Epithelial cell of proximal tubule (primary cell): ENCODE data around the gene DIDO1. TPM values are rescaled to one million over a fixed set of nuclear protein-coding genes. Genes with fewer than 3 reads are reported as not detected.

Source experiments
- DNase-seq: peaks from one replicate; pipeline ENCODE4 v3.0.0-alpha.2; 2011; ENCODE audit warnings: low read depth
- H3K4me3 ChIP-seq: 2 replicates; pipeline ENCODE4 v1.5.1; 2011; ENCODE audit warnings: low read depth, mild to moderate bottlenecking, low read length
- total RNA-seq: library from RNA; depleted of rRNA; stranded (reverse); fragments of >200 nt; gene quantifications from 2 replicates; pipeline ENCODE4 v1.2.3, GENCODE V29; 2015
- TF ChIP-seq, protein P1 (sequence below): conservative IDR thresholded peaks from 2 replicates; pipeline ENCODE4 v1.5.1; 2012; ENCODE audit warnings: low read depth, mild to moderate bottlenecking, low read length

DIDO1 gene
- total RNA-seq, 1 donor from 2014 or later: 26.9 TPM

DNA sequence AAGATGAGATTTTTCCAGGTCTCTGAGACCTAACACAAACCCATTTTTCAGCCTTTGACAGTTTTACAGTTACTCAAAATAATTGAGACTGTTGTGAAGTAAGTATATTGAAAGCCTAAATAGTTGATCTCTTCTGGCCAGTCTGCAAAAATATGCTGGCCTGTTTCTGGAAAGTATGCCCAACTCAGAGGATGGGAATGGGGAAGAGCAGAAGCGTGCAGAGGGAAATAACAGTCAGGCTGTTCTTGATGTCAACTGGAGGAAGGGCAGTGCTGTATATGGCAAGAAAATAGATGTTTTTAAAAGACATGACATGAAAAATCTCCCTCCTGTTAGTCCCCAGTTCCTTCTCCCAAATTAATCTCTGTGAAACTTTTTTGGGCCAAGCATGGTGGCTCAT is 15.5 kb upstream of the DIDO1 start:
- no peak for DNase-seq
- TF ChIP-seq, protein P1, sequence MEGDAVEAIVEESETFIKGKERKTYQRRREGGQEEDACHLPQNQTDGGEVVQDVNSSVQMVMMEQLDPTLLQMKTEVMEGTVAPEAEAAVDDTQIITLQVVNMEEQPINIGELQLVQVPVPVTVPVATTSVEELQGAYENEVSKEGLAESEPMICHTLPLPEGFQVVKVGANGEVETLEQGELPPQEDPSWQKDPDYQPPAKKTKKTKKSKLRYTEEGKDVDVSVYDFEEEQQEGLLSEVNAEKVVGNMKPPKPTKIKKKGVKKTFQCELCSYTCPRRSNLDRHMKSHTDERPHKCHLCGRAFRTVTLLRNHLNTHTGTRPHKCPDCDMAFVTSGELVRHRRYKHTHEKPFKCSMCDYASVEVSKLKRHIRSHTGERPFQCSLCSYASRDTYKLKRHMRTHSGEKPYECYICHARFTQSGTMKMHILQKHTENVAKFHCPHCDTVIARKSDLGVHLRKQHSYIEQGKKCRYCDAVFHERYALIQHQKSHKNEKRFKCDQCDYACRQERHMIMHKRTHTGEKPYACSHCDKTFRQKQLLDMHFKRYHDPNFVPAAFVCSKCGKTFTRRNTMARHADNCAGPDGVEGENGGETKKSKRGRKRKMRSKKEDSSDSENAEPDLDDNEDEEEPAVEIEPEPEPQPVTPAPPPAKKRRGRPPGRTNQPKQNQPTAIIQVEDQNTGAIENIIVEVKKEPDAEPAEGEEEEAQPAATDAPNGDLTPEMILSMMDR: no peak
- H3K4me3 ChIP-seq: no peak overlapping the region

DNA sequence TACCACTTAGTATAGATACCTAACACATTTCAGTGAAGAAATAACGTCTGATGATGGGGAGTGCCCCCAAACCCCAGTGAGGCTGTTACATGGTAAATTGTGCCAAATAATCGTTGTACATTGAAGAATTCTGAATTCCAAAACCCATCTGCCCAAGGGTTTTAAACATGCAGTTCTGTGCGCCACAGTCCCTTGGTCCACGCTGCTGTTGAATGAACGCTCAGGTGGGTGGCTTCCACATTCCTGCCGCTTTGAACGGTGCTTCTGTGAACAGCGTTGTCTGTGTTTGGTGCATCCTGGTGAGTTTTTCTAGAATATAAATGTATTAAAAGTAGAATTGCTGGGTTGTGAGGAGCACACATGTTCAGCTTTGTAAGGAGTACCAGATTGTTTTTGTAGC is 14.6 kb upstream of the DIDO1 start:
- no peak for DNase-seq
- TF ChIP-seq, protein P1: no peak
- H3K4me3 ChIP-seq: no peak overlapping the region

DNA sequence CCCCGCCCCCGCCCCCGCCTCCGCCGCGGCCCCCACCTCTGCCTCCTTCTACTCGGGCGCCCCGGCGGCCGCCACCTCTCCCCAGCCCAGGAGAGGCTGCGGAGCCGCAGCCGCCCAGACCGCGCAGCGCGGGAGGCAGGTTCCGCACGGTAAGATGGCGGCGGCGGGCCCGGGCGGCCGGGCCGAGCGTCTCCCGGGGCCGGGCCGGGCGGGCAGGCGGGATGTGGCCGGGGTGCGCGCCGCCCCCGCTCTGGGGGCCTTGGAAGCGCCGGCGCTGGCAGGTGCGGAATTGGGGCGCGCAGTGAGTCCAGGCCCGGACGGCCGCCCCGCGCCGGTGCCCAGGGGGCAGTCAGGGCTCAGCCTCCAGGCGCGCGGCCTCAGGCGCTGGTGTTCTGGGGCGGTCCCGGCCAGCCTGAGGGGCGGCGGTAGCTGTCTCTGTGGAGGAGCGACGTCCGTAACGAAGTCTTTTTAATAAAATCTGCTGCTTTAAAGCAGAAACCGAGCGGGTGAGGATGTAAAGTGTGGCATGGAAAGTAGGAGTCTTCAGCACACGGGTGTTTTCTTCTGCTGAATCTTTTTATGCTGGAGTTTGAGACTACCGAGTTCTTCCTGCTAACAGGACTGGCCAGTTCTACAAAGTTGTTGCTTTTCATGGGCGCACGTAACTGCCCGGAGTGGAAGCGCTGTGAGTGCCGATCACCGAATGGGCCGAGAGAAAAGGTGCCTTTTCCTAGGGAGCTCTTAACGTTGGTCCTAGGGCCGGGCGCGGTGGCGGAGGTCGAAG is 12.0 kb upstream of the DIDO1 start, which contains the start of gene GID8:
Gene GID8, plus strand, starts transcription at position 43 of the 784 bp plus-strand sequence. CDS start 3,356 bp downstream, outside the sequence.
- TF ChIP-seq, protein P1: no peak
- no peak for DNase-seq
- peak within 1 kb of the TSS; percentile 92 for H3K4me3 ChIP-seq

- peak overlapping the region; percentile 92 for H3K4me3 ChIP-seq
- TF ChIP-seq, protein P1: no peak
- no peak for DNase-seq
Measured at GRCh38 chr20:62937268-62938104, 11.2 kb upstream of the DIDO1 start.

DNA sequence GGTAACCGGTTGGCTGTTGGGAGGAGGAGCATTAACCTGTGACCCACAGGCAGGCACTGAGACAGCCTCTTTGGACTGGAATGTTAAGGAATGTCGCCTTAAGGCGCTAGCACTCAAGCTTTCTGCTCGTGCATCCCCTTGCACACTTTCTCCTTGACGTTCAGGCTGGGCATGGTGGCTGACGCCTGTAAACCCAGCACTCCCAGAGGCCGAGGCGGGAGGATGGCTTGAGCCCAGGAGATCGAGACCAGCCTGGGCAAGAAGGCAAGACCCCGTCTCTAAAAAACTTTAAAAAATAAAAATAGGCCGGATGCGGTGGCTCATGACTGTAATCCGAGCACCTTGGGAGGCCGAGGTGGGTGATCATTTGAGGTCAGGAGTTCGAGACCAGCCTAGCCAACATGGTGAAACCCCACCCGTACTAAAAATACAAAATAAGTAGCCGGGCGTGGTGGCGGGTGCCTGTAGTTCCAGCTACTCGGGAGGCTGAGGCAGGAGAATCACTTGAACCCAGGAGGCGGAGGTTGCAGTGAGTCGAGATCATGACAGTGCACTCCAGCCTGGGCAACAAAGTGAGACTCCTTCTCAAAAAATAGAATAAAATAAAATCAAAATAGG is 9.8 kb upstream of the DIDO1 start:
- no peak for DNase-seq
- H3K4me3 ChIP-seq: peak overlapping the region; percentile 85
- TF ChIP-seq, protein P1: no peak

DNA sequence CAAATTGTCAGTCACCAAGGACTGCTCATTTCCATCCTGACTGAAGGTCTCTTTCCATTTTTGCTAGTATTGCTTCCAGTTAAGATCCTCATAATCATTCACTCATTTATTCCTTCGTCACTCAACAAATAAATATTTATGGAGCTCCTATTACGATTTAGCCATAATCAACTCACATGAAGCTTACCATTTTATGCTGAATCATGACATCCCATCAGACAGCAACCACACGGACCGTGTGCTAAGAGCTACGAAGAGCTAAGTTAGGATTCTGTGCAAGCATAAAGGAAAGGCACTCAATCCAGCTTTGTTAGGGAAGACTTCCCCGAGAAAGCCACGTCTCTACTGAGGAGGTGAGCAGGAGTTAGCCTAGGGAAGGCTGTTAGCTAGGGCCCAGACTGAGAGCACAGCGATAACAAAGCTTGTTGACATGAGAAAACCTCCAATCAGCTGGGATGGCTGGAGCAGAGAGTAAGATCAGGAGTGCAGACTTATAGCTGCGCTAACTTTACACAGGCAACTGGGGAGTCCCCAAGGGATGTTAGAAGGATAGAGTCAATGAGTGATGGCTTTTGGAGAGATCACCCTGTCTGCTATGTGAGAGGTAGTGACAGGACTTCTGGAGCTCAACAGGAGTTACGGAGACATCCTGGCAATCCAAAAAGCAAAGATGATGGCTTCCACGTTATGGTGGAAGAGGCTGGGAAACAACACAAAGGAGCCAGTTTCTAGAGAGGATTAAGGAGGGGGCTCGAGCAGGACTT is 9.1 kb upstream of the DIDO1 start:
- H3K4me3 ChIP-seq: no peak overlapping the region
- no peak for DNase-seq
- TF ChIP-seq, protein P1: no peak
